Right lobe of liver (tissue), 4 donors: ENCODE data around the gene NOS1AP.

Experiments used
- CTCF ChIP-seq, 4 donors: fragments of 200-600 bp in 3 of 4; fragments of 450-650 bp in 1 of 4; IDR thresholded peaks; one replicate each; pipeline versions ENCODE4 v1.5.1 to v1.8.0; 2016 to 2022; ENCODE audit warnings: antibody characterized with exemption in 4 of 4, mild to moderate bottlenecking in 2 of 4
- POLR2A ChIP-seq: fragments of 450-650 bp; IDR thresholded peaks from one replicate; pipeline ENCODE4 v1.6.1; 2017; ENCODE audit warnings: antibody characterized with exemption, mild to moderate bottlenecking
- donor health status: DM: no; HTN: no; CAD: no.
- donor health status: DM: no; HTN: no; CAD: no.
- donor health status: DM: no; HTN: yes; CAD: no.

DNA sequence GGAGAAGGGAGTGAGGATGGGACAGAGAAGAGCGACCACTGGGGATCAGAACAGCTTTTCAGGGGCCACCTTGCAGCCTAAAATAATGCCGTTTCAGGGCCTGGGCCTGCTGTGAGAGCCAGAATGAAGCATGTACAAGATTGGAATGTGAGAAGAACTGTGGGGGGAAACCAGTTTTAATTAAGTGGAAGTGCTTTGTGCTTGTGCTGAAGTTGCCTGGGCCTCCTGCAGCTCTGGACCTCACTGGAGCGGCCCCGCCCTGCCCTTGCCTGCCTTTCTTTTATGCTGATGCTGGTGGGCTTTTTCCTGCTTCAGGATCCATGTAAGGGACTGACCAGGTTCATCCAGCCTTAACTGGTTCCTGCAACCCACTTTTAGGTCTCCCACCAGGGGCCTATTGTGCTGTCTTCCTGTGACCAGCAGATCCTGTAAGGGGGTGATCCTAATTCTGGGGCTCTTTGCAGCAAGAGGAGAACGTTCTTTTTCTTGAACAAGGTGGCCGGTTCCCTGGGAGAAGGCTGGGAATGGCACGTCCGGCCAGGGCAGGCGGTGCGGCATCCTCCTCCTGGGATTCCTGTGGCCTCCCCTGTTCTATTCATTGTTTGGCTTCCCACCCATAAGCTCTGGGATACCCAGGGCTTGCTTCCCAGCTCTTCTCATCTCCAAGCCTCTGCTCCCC, 315.2 kb downstream of the NOS1AP start:
- TF ChIP-seq CTCF (IDR thresholded peaks at IDR 0.05): no peak
- no peak for TF ChIP-seq POLR2A
